Stomach smooth muscle (tissue), 2 donors: ENCODE measurements around the gene FOXA3.
A peak's percentile ranks its signal among the peaks of the same experiment; 100 is the strongest.

Experiments
- H3K27ac ChIP-seq: one replicate; pipeline ENCODE4 v1.7.0; 2013; ENCODE audit warnings: mild to moderate bottlenecking, low read length, inconsistent platforms
- H3K27me3 ChIP-seq, 2 donors: one replicate each; pipeline ENCODE4 v1.7.0; 2013; ENCODE audit warnings: low read length in 2 of 2; ENCODE audit not compliant: insufficient read depth in 2 of 2, control insufficient read depth in 1 of 2
- H3K36me3 ChIP-seq, 2 donors: one replicate each; pipeline ENCODE4 v1.7.0; 2013; ENCODE audit warnings: low read length in 2 of 2; ENCODE audit not compliant: control insufficient read depth in 2 of 2, insufficient read depth in 2 of 2
- H3K4me1 ChIP-seq: one replicate; pipeline ENCODE4 v1.7.0; 2013; ENCODE audit warnings: low read length; ENCODE audit not compliant: control insufficient read depth, insufficient read depth
- H3K4me3 ChIP-seq, 2 donors: one replicate each; pipeline ENCODE4 v1.7.0; 2013; ENCODE audit warnings: low read length in 2 of 2
- H3K9ac ChIP-seq, 2 donors: one replicate each; pipeline ENCODE4 v1.7.0; 2013; ENCODE audit warnings: low read length in 2 of 2, mild to moderate bottlenecking in 1 of 2
- H3K9me3 ChIP-seq, 2 donors: one replicate each; pipeline ENCODE4 v1.7.0; 2013; ENCODE audit warnings: low read length in 2 of 2; ENCODE audit not compliant: control insufficient read depth in 2 of 2
- donor health status: healthy.
- donor health status: Pancreatic carcinoma.

FOXA3 gene

DNA sequence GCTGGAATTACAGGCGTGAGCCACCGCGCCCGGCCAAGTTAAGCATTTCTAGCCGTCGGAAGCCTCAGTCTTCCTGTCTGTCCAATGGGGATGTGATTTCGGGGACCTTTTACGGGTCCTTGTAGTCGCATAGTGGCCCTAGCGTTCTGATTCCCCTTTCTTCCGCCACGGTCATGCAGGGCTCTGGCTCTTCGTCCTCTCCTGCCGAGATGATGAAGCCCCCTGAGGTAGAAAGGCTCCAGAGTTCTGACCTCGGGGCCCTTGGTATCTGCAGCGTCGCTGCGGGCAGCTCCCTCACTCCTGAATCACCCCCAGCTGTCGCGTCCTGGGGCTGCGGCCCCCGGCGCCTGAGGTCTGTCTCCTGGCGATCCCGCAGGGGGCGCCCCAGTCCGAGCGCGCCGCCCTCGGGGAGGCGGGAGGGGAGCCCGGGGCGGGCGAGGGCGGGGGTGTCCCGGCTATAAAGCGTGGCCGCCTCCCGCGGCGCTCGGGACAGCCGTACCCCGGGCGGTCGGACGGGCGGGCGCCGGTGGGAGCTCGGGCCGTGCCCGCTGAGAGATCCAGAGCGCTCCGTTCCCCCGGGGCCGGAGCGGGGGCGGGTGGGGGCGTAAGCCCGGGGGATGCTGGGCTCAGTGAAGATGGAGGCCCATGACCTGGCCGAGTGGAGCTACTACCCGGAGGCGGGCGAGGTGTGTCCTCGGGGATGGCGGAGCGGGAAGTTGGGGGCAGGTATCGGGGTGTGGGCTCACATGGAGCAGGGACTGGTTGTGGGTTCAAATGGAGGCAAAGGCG, at the start of gene FOXA3:
FOXA3 (plus strand) TSS at position 487 of the 789 bp plus-strand sequence; CDS start at position 618, 131 bp downstream.
- H3K4me1 ChIP-seq, result peaks cover 11% of the 10 kb centered on the region
- peaks cover 0 to 2% of the 10 kb centered on the region in 2 donors for H3K36me3 ChIP-seq
- H3K27me3 ChIP-seq, result peaks cover 18 to 24% of the 10 kb centered on the region in 2 donors
- H3K9me3 ChIP-seq, result no peaks in the 10 kb centered on the region
- H3K4me3 ChIP-seq, result peak within 1 kb of the TSS; percentile 59 to 98
- H3K9ac ChIP-seq, result no peak within 1 kb of the TSS
- H3K27ac ChIP-seq, result no peak within 1 kb of the TSS

DNA sequence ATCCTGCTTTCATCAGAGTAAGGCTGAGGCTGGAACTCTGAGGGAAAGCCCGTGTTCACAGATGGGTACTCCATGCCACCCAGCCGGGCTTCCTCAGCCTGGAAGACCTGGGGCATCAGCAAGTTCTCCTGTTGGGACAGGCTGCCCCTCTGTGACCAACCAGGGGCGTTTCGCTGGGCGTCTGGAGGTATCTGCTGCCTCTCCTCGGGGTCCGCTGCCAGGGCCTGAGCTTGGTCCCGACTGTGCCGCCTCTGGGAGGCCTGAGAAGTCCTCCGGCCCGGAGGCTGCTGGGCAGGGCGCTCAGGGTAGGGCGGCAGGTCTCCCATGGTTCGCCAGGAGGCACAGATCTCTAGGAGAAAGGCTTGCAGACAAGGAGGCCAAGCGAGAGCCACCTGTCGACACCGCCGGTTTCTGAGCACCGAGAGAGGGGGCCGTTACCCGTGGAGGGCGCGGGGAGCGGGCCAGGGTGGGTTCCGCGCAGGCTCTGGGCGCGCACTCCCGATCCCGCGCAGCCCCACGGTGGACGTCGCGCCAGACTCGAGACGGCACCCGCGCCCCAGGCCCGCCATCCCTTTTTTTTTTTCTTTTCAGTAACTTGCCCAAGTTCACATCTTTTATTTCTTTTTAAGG, 49.2 kb upstream of the FOXA3 start, which contains the start of gene RSPH6A:
RSPH6A (minus strand) TSS at position 458 of the 630 bp plus-strand sequence; CDS start at position 326, 132 bp downstream.
- Histone ChIP-seq H3K4me1 (peaks cover 7% of the 10 kb centered on the region), H3K9me3 (no peaks in the 10 kb centered on the region), H3K9ac (no peak within 1 kb of the TSS), H3K4me3 (peak within 1 kb of the TSS in 1 of 2 donors; percentile 49), H3K27me3 (peaks cover 9 to 16% of the 10 kb centered on the region in 2 donors), H3K36me3 (peaks cover 0 to 4% of the 10 kb centered on the region in 2 donors), H3K27ac (no peak within 1 kb of the TSS)

DNA sequence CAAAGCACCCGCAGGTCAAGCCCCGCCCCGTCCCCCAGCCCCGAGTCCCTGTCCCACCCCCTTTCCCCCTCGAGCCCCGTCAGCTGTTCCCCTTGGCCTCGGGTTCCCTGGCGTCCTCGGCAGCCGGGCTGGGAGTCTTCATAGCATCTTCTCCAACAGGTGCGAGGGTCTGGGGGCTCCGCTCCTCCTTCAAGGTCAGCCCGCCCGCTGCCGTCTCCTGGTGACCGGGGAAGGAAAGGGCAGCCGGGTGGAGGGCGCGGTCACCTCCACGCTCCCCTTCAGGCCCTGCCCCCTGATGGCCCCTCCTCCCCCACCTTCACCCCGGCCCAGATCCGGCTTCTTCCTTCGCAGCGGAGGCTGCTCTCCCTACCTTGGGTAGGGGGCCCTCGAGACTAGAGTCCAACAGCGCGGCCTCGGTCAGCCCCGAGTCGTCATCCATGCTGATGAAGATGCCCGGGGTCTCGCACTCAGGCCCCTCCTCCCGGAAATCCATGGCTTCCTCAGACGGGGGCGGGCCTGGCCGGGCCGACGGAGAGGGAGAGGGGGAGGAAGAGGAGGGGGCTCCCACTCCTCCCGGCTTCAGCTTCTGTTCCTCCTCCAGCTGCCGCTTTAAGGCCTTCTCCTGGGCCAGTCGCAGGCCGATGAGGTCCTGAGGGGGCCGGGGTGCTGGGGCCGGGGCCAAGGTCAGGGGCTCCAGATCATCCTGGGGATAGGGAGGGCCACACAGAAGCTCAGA, 48.5 kb upstream of the FOXA3 start:
- H3K27me3 ChIP-seq, result peaks cover 9 to 16% of the 10 kb centered on the region in 2 donors
- peaks cover 7% of the 10 kb centered on the region for H3K4me1 ChIP-seq
- H3K36me3 ChIP-seq, result peaks cover 5 to 6% of the 10 kb centered on the region in 2 donors
- H3K9me3 ChIP-seq, result no peaks in the 10 kb centered on the region
- no peak overlapping the region for H3K9ac ChIP-seq
- H3K4me3 ChIP-seq, result peak overlapping the region in 1 of 2 donors; percentile 49
- no peak overlapping the region for H3K27ac ChIP-seq

DNA sequence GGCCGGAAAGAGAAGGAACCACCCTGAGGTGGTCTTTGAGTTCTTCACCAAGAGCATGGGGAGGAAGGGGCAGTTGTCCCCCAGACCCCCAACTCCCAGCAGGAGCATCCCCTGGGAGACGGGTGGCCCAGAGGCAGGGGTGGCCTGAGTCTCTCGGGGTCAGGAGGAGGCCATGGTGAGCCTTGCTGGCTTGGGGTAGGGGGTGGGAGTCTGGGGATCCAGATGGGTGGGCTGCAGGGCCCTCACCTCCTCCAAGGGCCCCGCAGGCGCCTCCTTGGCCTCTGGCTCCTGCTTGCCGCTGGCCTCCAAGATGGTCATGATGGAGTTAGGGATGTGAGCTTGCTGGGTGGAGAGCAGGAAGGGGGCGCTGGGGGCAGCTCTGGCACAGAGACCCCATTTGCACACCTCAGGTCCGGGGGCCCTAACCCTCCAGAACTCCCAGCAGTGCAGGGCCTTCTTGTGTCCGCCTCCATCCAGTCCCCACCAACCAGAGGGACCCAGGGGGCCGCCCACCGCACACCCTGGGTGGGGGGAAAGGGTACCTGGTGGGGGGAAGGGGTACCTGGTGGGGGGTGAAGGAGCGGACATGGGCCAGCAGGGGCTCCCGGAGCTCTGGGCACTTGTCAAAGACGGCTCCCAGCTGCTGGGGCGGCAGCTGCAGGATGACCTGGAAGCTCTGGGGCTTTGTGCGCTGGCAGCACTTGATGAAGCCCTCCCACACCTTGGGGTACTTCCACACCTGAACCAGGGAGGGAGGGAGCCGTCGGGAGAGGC, 47.7 kb upstream of the FOXA3 start:
- H3K4me1 ChIP-seq, result peaks cover 7% of the 10 kb centered on the region
- no peak overlapping the region for H3K4me3 ChIP-seq
- no peaks in the 10 kb centered on the region for H3K9me3 ChIP-seq
- no peak overlapping the region for H3K9ac ChIP-seq
- H3K27ac ChIP-seq, result no peak overlapping the region
- H3K36me3 ChIP-seq, result peaks cover 8 to 9% of the 10 kb centered on the region in 2 donors
- H3K27me3 ChIP-seq, result peaks cover 9 to 16% of the 10 kb centered on the region in 2 donors

DNA sequence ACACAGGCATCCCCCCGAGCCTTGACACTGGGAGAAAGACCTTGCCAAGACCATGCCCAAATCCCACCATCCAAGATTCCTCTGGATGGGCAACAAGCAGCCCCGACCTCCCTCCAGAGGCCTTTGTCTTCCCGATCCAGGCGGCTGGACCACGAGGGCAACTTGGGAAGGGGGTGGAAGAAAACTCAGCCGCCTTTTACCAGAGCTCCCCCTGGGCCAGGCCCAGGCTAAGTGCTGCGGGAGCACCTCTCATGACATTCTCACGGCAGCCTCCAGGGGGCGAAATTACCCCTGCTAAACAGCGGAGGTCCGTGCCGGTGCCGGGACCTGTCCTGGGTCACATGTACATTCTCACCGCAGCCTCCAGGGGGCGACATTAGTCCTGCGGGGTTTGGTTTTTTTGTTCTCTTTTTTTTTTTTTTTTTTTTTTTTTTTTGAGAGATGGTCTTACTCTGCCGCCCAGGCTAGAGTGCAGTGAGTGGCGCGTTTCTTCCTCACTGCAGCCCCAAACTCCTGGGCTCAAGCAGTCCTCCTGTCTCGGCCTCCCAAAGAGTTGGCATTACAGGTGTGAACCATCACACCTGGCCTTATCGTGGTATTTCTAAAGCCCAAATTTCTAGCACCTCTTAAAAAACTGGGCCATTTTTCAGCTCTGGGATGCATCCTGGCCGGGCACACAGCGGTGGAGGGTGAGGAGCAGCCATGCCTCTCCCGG, 47.0 kb upstream of the FOXA3 start:
- H3K9me3 ChIP-seq, result no peaks in the 10 kb centered on the region
- peaks cover 8 to 12% of the 10 kb centered on the region in 2 donors for H3K36me3 ChIP-seq
- peaks cover 7% of the 10 kb centered on the region for H3K4me1 ChIP-seq
- H3K27ac ChIP-seq, result no peak overlapping the region
- no peak overlapping the region for H3K9ac ChIP-seq
- H3K27me3 ChIP-seq, result peaks cover 9 to 16% of the 10 kb centered on the region in 2 donors
- H3K4me3 ChIP-seq, result no peak overlapping the region

DNA sequence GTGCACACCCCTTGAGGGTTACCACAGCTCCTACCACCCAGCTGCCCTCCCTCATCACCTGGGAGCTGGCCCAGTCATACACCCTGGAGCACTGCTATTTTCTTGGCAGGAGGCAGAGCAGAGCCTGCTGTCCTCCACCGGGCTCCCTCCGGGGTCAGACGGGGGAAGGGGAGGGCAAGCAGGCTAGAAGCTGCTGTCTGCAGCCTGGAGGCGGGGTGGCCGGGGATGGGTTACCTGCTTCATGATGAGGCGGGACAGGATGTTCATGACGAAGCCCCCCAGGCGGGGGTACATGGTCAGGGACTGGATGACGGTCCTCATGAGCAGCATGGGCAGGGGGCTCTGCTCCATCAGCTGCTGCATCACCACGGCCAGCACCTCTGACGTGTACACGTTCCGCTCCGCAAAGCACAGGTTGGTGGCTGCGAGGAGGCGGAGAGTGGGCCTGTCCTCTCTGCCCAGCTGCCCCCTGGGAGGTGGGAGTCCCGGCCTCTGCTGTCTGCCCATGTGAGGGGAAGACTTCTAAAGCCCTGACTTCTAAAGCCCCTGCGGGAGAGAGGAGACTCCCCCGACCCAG, 46.3 kb upstream of the FOXA3 start:
- Histone ChIP-seq H3K9ac (no peak overlapping the region), H3K4me3 (no peak overlapping the region), H3K36me3 (peaks cover 8 to 18% of the 10 kb centered on the region in 2 donors), H3K27me3 (peaks cover 7 to 16% of the 10 kb centered on the region in 2 donors), H3K9me3 (no peaks in the 10 kb centered on the region), H3K27ac (no peak overlapping the region), H3K4me1 (peaks cover 7% of the 10 kb centered on the region)

DNA sequence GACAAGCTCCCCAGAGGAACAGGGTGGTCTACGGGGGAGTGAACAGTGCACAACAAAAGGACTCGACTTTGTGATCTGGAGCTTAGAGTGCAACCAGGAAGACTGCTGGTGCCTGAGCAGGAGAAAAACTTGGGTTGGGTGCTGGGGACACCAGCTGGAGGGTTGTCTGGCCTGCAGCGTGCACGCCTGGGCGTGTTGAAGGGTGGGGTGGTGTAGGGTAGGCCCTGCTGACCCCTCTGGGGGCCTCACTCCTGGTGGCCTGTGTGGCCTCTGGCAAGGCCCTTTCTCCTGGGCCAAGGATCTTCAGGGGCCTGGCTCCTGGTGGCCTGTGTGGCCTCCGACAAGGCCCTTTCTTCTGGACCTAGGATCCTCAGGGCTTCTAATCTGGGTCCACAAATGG, 44.4 kb upstream of the FOXA3 start:
- peaks cover 19 to 25% of the 10 kb centered on the region in 2 donors for H3K36me3 ChIP-seq

DNA sequence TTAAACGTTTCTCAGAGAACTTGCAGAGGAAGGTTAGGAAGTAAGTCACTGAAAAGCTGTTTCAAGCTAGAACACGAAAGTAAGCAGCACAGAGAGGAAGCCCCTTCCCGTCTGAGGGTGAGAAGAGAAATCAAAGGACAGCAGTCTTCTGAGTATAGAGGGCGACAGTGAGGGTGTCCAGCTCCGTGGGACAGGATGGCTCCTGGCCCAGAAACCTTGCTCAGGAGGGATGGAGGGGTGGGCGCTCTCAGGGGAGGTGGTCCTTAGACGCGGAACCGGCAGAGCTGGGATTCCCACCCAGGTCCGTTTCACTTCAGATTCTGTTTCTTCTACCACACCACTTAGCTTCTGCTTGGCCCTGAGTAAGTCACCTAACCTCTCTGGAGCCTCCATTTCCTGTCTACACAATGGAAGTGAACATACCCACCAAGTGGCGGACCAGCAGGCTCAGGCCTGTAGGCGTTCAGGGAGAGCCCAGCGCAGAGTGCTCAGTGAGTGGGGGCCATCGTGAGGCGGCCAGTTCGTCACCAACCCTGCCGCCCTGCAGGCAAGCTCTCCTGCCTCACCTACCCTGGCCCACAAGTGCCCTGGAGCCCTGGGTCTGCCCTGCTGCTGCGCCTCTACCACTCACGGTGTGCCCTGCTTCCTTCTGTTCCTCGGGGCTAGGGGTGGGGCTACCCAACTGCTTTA, 43.6 kb upstream of the FOXA3 start:
- no peak overlapping the region for H3K9ac ChIP-seq
- H3K9me3 ChIP-seq, result no peaks in the 10 kb centered on the region
- H3K4me1 ChIP-seq, result peaks cover 8% of the 10 kb centered on the region
- H3K27ac ChIP-seq, result no peak overlapping the region
- H3K27me3 ChIP-seq, result peaks cover 0 to 4% of the 10 kb centered on the region in 2 donors
- peaks cover 22 to 31% of the 10 kb centered on the region in 2 donors for H3K36me3 ChIP-seq
- H3K4me3 ChIP-seq, result no peak overlapping the region

More for the DNA sequence above, 44.4 kb upstream of the FOXA3 start:
- Histone ChIP-seq H3K4me3 (no peak overlapping the region), H3K9me3 (no peaks in the 10 kb centered on the region), H3K9ac (no peak overlapping the region), H3K27ac (no peak overlapping the region), H3K4me1 (peaks cover 9% of the 10 kb centered on the region), H3K27me3 (peaks cover 0 to 10% of the 10 kb centered on the region in 2 donors)

DNA sequence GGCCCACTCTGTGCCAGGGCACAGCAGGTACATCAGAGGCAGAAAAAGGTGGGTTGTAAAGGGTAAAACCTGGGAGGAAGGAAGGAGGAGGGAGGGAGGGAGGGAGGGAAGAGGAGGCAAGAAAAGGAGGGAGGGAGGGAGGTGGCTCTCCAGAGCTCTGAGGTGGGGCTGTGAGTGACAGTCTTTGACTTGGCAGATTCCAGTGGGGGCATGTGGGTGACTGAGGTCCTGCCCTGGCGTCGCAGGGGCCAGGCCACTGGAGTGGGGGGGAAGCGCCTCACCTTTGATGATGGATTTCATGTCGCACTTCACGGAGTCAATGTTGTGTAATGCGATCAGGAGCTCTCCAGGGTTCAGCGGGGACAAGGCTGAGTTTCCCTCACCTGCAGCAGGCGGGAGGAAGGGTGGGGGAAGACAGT, 43.0 kb upstream of the FOXA3 start:
- no peak overlapping the region for H3K27ac ChIP-seq
- H3K9ac ChIP-seq, result no peak overlapping the region
- peaks cover 6% of the 10 kb centered on the region for H3K4me1 ChIP-seq
- H3K4me3 ChIP-seq, result no peak overlapping the region
- peaks cover 25 to 36% of the 10 kb centered on the region in 2 donors for H3K36me3 ChIP-seq
- H3K9me3 ChIP-seq, result no peaks in the 10 kb centered on the region
- H3K27me3 ChIP-seq, result no peaks in the 10 kb centered on the region
